Sciatic nerve (tissue), 2 donors: ENCODE measurements around the gene ENTPD6. TPM values are rescaled to one million over a fixed set of nuclear protein-coding genes. Genes with fewer than 3 reads are reported as not detected.

Source experiments
- ATAC-seq: fragments of 200-7000 bp; cut with Tn5 transposase; one replicate; pipeline ENCODE4 v1.9.1; 2020; ENCODE audit warnings: mild to moderate bottlenecking, moderate library complexity
- DNase-seq: peaks from one replicate; pipeline ENCODE4 v3.0.0-alpha.2; 2020; ENCODE audit warnings: low spot score
- intact Hi-C: fragments of 100-400 bp; cut with DNase I; formaldehyde crosslinking; loops from one replicate; pipeline ENCODE4 v1.14.2; 2022
- total RNA-seq: library from RNA; stranded (reverse); fragmentation: NEBNext Ultra II Directional; extraction: Animal tissue kit (Norgen Biotek cat#: 25700); gene quantifications from one replicate; pipeline ENCODE4 v1.2.1, GENCODE V29; 2021
- donor health status: DM: no; HTN: no; CAD: no.
- donor health status: DM: no; HTN: no; CAD: no.

The ENTPD6 gene
- total RNA-seq, 1 donor from 2014 or later, result 59.3 TPM

DNA sequence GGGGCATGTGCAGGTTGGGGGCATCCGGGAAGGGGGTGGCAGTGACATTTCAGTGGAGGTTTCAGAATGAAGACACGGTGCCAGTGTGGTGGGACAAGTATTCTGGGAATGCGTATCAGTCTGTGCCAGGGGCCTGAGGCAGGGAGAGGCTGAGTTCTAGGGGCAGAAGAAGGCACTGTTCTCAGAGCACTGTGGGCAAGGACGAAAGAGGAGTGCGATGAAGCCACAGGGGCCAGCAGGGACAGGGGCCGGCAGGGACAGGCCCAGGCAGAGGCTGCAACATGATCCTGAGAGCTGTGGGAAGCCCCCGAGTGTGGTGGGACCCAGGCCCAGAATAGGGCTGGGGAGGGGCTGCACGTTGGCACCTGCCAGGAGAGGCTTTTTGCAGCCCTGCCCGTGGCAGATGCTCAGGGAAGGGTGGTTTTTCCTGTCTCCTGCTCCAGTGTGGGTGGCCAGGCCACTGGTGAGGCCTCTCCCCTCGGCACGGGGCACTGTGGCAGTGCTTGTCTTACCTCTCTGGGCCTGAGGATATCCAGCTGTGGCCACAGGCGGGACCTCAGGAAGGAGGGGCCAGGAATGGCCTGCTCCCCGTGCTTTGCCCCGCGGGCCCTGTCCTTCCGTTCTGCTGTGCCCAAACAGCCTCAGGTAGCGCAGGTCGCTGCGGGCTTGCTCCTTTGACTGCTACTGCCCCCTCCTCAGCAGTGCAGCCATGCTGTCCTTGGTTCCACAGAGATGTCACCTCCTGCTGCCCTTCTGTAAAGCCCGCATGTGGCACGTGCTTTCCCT is 10.0 kb downstream of the ENTPD6 start:
- intact Hi-C loops, result no loop called here
- DNase-seq (no peak), ATAC-seq (peak; percentile 40)

DNA sequence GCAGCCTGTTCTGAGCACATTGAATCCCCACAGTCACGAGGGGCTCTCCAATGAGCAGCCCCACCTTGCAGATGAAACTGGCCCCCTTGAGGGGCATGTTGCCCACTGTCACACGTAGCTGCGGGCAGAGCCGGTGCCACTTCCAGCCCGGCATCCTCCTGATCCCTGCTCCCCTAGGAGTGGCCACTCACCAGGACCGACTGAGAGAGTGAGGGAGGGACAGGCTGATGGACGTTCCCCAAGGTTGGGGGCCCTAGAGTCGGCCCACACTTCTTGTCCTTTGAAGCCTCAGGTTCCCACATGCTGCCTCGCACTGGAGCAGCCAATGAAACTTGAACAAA is 10.5 kb downstream of the ENTPD6 start:
- DNase-seq, result no peak
- no peak for ATAC-seq
- intact Hi-C loops, result no loop called here

DNA sequence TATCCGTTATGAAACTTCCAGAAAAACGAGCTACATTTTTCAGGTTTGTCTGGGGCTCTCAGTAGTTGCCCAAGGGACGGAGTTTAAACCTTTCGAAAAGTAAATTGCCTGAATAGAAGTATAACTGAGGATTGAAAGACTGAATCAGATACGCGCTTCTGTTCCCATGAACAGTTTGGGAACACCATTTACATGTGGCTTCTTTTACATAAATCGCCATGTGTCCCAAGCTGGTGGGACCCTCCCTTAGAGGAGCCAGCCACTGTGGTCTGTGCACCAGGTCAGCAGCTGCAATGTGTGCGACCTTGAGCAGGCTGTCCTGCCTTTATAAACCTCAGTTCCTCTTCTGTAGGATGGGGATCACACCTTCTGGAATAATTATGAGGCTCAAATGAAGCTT is 11.0 kb downstream of the ENTPD6 start:
- ATAC-seq (no peak), DNase-seq (no peak)
- intact Hi-C loops, result no loop called here

DNA sequence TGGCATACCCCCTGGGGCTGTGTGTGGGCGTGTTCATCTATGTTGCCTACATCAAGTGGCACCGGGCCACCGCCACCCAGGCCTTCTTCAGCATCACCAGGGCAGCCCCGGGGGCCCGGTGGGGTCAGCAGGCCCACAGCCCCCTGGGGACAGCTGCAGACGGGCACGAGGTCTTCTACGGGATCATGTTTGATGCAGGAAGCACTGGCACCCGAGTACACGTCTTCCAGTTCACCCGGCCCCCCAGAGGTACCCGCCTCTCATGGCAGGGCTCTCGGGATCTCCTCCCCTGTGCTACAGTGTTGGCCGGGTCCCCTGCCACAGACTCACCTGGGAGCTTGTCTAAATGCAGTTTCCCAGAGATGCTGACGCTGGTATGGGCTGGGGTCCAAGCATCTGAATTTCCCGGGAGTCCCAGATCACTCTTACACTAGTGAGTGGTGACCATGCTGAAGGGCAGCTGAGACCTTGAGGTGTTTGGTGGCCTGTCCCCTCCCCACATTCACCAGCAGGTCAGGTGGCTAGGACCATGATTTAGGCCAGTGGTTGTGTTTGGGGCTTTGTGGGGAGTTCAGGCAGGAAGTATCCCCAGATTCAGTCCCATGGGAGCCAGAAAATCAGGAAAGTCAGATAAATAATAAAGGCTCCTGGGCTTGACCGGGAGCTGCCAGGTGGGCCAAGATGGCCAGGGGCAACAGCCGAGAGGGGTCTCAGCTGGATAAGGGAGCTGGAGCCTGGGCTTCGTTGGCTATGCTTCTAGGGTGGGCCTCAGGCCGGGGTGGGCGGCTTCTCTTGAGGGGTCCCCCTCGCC is 11.8 kb downstream of the ENTPD6 start:
- intact Hi-C loops, result no loop called here
- ATAC-seq (no peak), DNase-seq (no peak)

DNA sequence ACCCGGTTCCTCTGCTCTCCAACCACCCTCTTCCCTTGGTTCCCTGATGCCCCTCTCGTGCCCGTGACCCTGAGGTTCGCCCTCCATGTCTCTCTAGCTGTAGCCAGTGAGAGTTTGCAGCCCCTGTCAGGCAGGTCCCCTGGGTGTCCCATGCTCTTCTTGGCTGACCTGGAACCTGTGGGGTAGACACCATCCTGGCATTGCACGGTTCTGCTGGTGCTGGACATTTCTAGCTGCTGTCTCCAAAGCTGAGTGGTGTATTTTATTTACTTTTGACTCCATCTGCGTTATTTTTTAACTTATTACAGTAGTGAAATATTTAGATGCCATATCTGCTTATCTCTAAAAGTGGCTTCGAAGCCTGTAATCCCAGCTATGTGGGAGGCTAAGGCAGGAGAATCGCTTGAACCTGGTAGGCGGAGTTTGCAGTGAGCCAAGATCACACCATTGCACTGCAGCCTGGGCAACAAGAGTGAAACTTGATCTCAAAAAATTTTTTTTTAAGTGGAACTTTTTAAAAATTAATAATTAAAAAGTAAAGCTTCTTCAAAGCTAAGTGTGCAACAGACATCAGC is 12.5 kb downstream of the ENTPD6 start:
- intact Hi-C loops, result no loop called here
- no peak for DNase-seq
- ATAC-seq, result no peak

GRCh38 chr20:25209400-25209799 is 13.9 kb downstream of the ENTPD6 start:
- intact Hi-C loops, result no loop called here
- ATAC-seq (no peak), DNase-seq (no peak)

DNA sequence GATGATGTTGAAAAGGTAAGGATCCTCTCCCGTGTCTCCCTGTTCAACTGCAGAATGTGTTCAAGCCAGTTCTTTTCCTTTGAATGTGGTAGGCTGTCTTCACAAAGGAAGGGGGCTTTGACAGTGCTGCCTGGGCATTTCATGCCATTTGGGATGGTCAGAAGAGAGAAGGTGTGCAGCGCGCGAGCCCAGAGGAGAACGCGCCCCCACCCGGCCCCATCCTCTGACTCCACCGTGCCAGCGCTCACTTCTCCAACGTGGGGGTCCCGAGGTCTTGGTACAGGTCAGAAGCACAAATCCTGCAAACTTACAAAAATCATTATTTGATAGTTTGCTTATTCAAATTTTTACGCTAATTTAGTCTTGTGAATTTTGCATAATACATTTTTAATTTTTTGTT is 14.4 kb downstream of the ENTPD6 start:
- intact Hi-C loops, result no loop called here
- ATAC-seq (no peak), DNase-seq (no peak)

DNA sequence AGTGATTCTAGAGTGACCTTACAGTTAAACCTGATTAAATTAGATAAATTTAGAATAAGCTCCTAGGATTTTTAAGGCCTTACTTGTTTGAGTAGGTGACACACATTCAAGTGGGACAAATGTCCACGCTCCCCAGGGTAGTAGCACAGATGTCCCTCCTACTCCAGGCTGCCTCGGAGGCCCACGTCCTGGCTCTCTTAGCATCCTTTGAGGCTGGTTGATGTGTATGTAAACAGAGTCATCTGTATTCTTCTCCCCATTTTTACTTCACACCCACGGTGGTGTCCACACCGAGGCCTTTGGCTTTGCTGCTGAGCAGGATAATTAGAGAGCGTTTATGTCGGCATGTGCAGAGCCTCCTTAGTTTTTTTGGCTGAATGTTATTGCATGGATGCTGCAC is 15.8 kb downstream of the ENTPD6 start:
- intact Hi-C loops, result no loop called here
- DNase-seq (no peak), ATAC-seq (no peak)

- DNase-seq, result no peak
- intact Hi-C loops, result no loop called here
- ATAC-seq, result no peak
Measured at GRCh38 chr20:25212242-25212641, 16.7 kb downstream of the ENTPD6 start.

DNA sequence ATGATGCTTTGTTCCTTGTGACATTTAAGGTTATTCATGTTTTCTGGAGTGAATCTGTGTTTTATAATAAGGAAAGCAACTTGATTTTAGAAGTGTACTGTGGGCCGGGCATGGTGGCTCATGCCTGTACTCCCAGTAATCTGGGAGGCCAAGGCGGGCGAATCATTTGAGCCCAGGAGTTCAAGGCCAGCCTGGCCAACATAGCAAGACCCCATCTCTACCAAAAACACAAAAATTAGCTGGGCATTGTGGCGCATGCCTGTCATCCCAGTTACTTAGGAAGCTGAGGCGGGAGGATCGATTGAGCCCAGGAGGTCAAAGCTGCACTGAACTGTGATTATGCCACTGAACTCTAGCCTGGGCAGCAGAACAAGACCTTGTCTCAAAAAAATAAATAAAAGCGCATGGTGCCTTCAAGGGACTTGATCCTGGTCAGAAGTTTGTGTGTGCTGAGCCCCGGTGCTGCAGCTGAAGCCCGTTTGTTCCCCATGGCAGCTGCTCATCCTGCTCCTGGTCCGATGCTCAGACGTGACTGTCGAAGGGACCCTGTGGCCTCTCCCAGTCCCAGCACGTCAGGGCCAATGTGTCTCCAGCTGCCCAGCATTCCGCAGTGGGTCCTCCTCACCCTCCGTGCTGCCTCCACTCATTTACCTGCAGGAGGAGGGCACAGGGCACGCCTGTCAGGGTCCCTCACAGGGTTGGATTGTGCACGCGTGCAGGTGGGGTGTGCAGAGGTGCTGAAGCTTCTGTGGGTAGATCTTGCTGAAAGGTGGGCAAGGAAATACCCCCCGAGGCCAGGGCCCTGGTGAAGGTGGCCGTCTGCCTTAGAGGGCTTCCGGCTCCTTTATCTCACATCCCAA is 18.3 kb downstream of the ENTPD6 start:
- DNase-seq (no peak), ATAC-seq (no peak)
- intact Hi-C loops, result no loop called here

- ATAC-seq (no peak), DNase-seq (no peak)
- intact Hi-C loops, result no loop called here
Measured at GRCh38 chr20:25214426-25214790, 18.9 kb downstream of the ENTPD6 start.

DNA sequence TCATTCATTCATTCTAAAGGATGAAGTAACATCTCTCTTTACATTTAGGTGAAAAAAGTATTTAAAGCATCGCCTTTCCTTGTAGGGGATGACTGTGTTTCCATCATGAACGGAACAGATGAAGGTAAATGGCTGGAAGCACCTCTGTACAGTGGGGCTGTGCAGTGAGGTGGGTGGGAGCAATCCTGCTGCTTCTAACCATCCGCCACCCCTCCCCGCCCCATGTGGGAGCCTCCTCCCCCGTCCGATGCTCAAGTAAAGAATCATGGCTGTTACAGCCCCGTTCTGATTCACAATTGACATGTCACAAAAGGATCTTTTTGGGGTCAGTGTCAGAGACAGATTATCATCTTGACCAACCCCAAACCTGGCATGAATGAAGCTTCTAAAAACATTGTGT is 19.3 kb downstream of the ENTPD6 start:
- intact Hi-C loops, result no loop called here
- no peak for DNase-seq
- ATAC-seq, result no peak

GRCh38 chr20:25215521-25215920 is 20.0 kb downstream of the ENTPD6 start:
- intact Hi-C loops, result no loop called here
- DNase-seq (no peak), ATAC-seq (no peak)

DNA sequence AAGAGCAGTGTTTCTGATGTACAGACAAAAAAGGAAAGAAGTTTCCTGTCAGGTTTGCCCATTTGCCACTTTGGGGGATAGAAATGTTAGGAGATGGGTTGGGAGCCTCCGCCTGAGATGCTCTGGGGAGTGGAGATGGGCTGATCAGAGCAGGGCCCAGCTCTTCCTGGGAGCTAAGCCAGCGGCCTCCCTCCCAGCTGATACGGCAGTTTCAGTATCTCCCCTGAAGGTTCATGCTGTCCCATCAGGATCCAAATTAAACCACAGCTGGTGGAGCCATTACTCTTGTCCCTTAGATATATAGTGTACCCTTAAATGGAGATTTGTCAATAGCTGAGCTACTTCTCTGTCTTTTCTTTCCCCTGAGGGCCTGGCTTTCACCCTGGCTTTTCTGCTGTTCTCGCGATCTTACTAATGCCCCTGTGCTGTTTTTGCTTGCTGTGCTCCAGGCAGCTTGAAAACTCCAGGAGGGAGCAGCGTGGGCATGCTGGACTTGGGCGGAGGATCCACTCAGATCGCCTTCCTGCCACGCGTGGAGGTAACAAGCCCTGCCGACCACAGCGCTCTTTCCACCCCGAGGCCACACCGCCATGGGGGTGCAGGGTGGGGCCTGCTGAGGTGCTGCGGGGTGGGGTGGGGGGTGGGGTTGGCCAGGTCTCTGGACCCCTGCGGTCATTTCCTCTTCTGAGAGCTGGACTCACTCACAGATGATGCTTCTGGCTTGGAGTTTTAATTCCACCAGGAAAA is 20.9 kb downstream of the ENTPD6 start:
- ATAC-seq, result no peak
- no peak for DNase-seq
- intact Hi-C loops, result no loop called here

DNA sequence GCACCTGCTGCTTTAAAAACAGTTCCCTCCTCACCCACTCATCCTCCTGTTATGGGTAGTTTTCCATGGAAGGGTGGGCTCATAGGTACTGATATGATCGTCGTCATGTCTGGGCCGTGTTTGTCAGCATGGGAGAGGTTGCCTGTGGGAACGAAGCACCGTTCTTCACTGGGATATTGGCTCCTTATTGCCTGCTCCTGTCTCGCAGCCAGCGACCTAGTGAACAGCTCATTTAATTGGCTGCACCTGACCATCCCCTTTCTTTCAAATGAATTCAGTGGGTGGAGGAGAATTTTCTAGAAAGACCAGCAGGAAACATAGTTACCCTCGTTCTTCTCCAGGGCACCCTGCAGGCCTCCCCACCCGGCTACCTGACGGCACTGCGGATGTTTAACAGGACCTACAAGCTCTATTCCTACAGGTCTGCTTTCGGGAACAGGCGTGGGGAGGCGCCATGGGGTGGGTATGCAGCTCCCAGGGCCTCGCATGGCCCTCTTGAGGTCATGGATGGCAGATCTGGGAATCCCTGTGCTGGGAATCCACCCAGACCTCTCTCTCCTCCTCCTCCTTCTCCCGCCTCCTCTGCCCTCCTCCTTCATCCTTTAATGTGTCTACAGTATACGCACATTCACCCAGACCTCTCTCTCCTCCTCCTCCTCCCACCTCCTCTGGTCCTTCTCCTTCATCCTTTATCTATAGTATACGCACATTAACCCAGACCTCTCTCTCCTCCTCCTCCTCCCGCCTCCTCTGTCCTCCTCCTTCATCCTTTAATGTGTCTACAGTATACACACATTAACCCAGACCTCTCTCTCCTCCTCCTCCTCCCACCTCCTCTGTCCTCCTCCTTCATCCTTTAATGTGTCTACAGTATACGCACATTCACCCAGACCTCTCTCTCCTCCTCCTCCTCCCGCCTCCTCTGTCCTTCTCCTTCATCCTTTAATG is 21.9 kb downstream of the ENTPD6 start:
- intact Hi-C loops, result no loop called here
- no peak for ATAC-seq
- DNase-seq, result no peak

DNA sequence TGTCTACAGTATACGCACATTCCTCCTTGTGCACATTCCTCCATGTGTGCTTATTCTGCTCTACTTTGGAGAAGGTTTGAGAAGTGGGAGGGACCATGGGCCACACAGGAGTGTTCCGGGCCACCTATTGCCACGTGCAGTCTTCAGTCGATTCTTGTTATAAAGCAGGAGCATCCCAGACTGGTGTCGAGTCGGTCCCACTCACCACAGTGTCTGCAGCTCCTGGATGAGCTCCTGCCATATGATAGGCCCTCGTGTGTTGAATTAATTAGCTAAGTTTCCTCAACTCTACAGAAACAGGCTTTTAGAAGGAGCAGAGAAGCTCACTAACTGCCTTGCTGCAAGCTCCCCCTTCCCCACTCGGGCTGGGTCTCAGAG is 22.6 kb downstream of the ENTPD6 start:
- no peak for ATAC-seq
- intact Hi-C loops, result no loop called here
- no peak for DNase-seq

- no peak for ATAC-seq
Measured at GRCh38 chr20:25218492-25218891, 23.0 kb downstream of the ENTPD6 start.

GRCh38 chr20:25219365-25219764 is 23.9 kb downstream of the ENTPD6 start:
- ATAC-seq, result no peak
- DNase-seq, result no peak
- intact Hi-C loops, result no loop called here

More at GRCh38 chr20:25218492-25218891, 23.0 kb downstream of the ENTPD6 start:
- DNase-seq, result no peak
- intact Hi-C loops, result no loop called here
